DMS79 (cell line): ENCODE measurements around the gene SSMEM1.
A peak's percentile ranks its signal among the peaks of the same experiment; 100 is the strongest.
"Not testable (repeated sequence)": the region's sequence is repeated elsewhere in the genome, so short reads cannot be mapped to it uniquely, and the experiment has no call there.

Source experiments
- DNase-seq: peaks from one replicate; lab custom pipeline; 2025; lab: John Stamatoyannopoulos, UW

SSMEM1 gene, protein sequence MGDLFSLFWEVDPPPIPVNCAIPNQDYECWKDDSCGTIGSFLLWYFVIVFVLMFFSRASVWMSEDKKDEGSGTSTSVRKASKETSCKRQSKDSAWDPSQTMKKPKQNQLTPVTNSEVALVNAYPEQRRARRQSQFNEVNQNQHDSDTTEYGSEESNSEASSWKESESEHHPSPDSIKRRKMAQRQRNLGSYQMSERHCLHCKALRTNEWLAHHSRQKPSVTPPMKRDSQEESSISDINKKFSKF

DNA sequence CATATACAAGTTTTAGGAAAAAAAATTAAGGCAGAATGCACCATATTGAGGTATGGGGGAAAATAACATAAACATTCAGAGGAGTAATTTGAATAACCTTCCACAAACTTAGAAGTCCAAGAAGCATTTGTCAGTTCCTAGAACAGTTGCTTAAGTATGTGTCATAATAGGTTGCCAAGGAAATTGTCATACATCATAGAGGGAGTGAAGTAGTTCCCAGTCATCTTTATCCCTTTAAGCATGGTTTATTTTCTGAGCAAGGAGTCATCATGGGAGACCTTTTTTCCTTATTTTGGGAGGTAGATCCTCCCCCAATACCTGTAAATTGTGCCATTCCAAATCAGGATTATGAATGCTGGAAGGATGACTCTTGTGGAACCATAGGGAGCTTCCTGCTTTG lies at the start of gene SSMEM1:
Gene SSMEM1, plus strand, starts transcription at position 219 of the 400 bp plus-strand sequence. Its CDS starts 51 bp downstream, at position 270.
- no peak for DNase-seq

DNA sequence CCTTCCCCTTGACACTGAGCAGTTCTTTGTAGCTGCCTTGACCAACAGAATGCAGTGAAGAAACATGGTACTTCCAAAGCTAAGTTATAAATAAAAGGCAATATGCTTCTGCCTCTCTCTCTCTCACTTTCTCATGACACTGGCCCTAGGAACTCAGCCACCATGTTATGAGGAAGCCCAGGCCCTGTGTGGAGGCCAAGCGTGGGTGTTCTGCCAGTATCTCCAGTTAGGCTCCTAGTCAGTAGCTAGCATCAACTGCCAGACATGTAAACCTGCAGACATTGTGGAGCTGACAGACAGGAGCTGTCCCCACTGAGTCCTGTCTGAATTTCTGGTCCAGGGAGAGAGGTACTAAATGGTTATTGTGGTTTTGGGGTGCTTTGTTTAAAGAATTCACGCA lies 47.6 kb upstream of the SSMEM1 start:
- no peak for DNase-seq

DNA sequence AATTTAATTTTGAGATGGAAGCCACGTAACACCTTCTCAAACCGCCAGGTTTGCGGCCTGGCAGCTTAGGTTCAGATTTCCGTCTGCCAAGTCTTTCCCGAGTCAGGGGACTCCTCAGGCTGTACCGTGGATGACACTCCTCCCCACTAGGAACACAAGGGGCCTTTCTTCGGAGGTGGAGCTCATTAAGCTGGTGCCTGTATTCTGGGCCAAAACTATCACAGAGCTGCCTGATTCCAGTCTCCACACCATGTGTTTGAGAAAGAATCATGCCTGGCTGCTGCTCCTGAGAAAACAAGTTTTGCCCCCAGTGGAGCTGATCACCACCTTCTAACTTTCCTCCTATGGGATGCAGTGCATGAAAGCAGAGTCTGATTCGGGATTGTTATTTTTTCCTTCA lies 47.2 kb upstream of the SSMEM1 start:
- no peak for DNase-seq

DNA sequence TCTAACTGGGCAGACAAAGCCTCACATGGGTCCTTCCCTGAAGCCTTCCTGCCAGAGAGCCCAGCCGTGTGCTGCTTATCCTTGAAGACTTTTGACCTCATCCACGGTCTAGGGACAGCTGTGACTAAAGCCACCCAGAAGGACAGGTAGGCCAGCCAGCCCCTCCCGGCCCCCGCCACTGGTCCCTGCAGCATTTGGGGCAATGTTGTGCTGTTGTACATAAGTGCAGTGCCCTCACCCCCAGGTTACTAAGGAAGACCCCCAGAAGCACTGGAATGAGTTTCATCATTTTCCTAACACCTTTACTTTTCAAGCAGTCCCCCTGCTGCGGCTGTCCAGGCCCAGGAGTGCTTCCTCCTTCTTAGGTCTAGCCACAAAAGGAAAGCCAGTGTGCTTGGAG lies 45.5 kb upstream of the SSMEM1 start:
- no peak for DNase-seq

DNA sequence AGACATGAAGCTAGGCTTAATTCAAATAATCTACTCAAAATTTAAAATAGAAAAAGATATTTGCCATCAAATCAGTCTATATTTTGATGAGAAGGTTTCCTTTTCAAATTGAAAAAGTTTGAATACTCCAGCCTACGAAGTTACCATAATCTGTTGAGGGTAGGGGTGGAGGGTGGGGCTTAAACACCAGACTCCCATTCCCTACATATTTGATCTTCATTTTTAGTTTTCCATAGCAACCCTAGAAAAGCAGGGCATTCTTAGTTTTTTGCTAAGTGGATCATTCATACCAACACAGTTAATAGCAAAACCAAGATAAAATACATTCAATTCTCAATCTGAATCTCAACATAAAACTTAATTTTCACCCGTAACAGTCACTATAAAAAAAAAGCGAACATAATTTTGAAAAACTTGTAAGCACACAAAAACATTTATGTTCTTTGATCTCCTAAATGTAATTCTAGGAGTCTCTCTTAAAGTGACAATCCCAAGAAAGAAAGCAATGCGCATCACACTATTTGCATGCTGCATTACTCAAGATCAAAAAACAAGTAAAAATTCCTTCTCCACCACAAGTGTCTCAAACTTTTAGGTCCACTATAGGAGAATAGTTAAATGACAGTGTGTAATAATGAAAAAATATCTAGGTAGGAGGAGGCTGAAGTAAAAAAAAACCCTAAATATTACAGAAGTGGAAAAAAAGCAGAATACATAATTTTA lies 33.3 kb upstream of the SSMEM1 start:
- no peak for DNase-seq

DNA sequence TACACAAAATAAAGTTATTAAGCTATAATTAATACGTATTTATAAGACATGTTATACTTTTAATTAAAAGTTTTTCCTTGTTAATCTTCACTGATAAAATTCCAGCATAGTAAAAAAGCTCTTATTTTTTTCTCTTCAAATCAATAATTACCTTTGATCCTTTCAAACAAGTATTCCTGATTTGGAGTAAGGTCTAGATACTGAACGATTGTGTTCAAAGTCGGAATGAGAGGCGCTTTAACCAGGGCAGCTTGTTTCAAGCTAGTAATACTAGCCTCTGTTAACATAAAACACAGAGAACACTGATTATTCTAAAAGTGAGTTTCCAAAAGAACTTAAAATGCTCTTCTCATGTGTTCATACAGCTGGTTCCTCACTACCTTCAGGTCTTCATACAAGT lies 29.4 kb upstream of the SSMEM1 start:
- no peak for DNase-seq

DNA sequence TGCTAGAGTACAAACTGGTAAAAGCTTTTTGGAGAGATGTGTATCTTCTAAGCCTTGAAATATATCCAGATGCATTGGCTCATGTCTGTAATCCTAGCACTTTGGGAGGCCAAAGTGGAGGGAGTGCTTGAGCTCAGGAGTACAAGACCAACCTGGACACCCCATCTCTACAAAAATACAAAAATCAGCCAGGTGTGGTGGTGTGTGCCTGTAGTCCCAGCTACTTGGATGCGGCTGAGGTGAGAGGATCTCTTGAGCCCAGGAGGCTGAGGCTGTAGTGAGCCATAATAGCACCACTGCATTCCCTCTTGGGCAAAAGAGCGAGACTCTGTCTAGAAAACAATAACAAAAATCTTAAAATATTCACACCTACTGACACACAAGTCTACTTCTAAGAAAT lies 28.0 kb upstream of the SSMEM1 start:
- DNase-seq: no peak

DNA sequence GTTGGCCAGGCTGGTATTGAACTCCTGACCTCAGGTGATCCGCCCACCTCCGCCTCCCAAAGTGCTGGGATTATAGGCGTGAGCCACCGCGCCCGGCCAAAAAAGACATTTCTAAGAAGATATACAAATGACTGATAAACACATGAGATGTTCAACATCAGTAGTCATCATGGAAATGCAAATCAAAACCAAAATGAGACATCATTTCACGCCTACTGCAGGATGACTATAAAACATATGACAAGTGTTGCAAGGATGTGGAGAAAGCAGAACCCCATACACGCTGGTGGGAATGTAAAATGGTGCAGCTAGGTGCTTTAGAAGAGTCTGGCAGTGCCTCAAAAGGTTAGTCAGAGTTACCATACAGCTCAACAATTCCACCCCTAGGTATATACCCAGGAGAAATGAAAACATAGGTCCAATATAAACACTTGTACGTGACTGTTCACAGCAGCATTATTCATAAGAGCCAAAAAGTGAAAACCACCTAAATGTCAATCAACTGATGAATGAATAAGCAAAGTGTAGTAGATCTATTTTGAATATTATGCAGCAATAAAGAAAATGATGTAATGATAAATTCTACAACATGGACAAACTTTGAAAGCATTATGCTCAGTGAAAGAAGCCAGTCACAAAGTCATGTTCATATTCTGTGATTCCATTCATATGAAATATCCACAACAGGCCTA lies 26.9 kb upstream of the SSMEM1 start:
- no peak for DNase-seq

DNA sequence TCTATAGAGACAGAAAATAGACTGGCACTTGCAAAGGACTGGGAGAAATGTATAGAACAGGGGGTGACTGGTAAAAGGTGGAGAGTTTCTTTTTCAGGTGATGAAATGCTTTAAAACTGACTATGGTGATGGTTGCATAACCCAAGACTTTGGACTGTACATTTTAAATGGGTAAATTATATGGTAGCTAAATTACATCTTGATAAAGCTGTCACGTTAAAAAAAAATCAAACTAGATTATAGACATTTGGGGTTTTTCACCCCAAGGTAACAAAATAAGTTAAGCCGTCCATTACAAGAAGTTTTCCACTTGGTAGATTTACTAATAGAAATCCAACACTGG lies 26.4 kb upstream of the SSMEM1 start:
- no peak for DNase-seq

DNA sequence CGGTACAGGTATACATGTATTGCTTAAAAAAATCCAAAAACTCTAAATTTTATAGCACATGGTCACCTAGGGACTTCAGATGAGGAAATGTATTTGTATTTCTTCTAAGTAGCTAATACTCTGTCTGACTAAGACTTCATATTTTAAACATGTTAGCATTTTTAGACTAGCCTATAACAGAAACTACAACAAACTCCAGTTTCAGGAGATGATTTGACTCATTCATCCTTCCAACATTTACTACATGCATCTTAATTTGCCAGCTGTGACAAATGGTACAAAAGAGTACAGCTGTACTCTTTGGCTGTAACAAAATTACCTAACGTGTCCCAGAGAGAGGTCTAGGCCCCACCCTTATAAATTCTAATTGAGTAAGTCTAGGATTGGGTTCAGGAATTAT lies 24.7 kb upstream of the SSMEM1 start:
- no peak for DNase-seq

DNA sequence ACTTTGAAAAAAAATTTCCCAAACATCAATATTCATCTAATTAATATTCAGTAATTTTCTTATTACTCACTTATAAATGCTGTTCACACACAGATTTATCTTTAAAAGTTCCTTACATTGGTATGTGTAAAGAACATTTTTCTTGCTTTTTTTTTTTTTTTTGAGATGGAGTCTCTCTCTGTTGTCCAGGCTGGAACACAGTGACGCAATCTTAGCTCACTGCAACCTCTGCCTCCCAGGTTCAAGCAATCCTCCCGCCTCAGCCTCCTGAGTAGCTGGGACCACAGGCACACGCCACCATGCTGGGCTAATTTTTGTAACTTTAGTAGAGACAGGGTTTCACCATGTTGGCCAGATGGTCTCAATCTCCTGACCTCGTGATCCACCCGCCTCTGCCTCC lies 23.3 kb upstream of the SSMEM1 start:
- DNase-seq: not testable (repeated sequence)

DNA sequence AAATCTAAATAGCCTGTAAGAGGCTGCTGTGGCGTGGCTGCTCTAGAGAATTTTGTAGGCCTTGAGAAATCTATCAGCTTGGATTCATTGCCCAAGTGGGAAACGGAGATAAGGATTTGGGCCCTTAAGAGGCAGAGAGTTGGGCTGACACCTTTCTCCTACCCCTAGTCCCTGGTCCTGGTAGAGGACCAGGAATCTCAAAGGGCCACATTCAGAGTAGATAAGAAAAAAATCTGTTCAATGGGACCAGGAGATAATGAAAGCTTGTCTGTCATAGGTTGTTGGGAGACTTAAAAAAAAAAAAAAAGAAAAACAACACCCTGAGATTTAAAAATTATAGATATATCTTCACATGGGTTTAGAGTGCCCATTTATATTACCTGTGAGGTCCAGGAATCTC lies 20.3 kb upstream of the SSMEM1 start:
- DNase-seq: no peak

DNA sequence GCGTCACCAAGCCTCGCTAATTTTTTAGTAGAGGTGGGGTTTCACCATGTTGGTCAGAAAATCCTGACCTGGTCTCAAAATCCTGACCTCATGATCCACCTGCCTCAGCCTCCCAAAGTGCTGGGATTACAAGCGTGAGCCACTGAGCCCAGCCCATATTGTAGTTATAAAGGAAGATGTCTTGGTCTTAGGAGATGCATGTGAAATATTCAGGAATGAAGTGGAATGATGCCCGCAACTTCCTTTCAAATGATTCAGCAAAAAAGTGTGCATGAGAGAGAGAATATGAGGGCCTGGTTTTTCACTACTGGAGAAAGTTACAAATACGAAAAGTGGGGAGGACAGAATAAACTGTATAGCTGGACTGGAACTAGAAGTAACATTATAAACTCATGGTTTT lies 18.3 kb upstream of the SSMEM1 start:
- DNase-seq: no peak

DNA sequence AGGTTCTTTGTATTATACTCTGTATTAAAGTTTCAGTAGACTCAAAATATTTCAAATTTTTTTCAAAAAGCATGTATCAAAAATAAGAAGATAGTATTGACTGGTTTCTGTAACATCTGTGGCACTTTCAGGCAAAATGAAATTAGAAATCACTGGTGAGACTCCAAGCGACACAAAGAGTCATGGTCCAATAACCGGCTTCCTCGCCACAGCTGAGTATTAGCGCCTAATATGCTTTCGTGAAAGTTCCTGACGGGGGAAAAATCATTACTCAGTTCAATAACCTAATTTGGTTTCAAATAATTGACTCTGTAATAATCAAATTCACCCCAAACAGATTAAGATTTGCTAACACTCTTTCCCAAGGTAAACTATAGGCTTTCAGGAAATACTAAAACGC lies 15.9 kb upstream of the SSMEM1 start:
- no peak for DNase-seq

DNA sequence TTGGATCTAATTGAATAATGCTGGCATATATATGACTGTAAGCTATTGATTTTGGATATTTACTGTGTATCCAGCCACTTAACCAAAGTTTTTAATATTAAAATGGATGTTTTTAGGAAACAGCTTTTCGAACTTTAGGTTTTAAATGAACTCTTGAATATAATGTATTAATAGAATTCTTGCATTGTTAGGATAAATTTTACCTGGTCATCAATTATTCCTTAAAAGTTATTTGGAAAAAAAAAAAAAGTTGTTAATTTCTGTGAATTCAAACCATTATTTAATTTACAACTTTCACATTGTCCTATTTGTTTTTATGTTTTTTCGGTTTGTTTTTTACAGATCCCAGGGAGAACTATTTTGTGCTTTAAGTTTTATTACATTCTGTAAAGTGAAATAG lies 12.3 kb upstream of the SSMEM1 start:
- DNase-seq: no peak

DNA sequence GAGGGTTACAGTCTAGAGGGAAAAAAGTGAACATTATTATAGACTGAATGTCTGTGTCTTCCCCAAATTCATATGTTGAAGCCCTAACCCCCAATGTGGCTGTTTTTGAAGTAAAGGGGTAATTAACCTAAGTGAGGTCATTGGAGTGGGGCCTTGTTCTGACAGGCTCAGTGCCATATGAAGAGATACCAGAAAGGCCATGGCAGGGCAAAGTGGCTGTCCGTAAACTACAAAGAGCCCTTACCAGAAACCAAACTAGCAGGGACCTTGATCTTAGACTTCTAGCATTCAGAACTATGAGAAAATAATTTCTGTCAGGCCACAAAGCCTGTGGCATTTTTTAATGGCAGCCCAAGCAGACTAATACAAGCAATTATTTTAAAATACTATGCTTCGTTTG lies 11.2 kb upstream of the SSMEM1 start:
- no peak for DNase-seq

DNA sequence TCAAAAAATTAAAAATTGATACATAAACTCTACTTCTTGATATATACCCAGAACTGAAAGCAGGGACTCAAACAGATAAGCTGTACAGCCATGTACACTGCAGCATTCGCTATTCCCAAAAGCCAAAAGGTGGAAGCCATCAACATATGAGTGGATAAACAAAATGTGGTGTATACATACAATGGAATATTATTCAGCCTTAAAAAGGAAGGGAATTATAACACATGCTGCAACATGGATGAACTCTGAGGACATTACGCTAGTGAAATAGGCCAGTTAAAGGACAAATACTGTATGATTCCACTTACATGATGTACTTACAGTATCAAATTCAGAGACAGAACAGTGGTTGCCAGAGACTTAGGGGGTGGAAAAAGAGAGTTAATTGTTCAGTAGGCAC lies 10.6 kb upstream of the SSMEM1 start:
- DNase-seq: no peak

DNA sequence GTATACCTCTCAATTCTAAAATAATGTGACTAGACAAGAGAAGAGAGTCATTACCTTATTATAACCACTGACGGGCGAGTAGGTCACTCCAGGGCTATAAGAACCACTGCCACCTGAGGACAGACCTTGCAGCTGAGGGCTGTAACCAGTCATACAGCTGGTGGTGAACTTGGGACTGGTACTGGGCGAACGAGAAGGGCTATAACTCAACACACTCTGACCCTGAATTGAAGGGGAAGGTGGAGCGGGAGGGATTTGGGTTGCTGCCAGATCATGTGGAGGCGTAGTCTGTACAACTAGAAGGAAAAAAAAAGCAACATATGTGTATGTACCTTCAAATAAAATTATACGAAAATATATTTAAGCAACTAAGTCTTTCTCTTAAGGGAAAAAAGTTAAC lies 5.9 kb upstream of the SSMEM1 start:
- DNase-seq: no peak

DNA sequence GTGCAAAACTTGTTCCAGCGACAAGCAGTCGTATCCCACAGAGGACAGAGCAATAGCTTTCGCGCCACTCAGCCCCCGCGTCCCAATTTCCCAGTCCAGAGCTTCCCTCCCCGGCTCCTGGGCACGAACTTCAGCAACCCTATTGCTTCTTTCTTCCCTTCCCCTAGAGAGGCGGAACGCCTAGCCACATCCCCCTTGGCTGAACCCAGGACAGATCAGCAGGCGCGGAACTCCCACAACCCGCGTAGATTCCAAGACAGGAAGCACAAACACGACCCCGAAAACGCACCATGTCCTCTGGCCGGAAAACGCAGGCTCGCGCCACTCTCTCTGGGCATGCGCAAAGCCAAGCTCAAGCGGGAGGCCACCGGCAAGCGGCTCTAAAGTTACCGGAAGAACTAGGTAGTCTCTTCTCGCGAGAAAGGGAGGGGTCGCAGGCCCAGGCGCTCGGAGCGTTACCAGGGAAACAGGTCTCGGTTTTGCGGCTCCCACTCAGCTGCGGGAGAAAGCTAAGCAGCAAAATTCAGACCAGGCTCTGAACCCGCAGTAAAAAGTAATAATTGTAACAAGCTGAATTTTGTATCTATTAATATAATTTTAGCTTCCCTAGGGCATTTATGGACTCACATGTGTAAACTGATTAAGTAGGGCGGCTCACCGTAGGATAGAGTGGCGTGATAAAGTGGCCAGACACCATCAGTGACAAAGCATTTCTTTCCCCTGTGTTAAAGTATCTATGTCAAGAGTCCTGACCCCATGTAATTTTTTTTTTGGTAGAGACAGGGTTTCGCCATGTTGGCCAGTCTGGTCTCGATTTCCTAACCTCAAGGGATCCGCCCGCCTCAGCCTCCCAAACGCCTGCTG lies 2.3 kb upstream of the SSMEM1 start, which contains the start of gene TMEM209:
Gene TMEM209, minus strand, starts transcription at position 323 of the 864 bp plus-strand sequence. Its CDS starts 31 bp downstream, at position 292.
- peak; percentile 98 for DNase-seq

DNA sequence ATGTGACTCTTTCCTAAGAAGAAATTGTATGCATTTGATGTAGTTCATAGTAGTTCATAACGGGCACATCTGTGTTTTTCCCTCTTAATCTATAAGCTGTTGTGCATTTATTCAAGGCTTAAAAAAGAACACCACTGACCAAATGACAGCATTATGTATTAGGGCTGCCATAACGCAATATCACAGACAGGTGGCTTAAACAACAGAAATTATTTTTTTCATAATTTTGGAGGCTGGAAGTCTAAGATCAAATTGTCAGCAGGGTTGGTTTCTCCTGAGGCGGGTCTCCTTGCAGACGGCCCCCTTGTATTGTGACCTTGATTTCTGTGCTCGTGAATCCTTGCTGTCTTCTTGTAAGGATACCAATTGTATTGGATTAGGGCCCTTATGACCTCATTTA lies 627 bp upstream of the SSMEM1 start:
- DNase-seq: no peak

DNA sequence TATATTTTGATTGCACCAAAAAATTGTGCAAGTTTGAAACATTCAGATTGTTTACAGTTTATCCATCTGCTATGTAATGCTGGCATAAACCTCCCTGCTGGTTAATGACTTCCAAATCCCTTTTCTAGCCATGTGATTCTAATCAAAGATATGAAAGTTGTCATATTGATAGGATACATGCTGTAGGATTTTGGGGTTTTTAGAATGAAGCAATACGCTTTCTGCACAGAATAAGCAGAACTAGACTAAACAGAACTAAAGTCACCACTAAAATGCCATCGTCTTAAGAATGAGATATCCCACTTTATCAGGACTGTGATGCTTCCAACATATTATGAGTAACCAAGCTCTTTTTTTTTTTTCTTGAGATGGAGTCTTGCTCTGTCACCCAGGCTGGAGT lies 856 bp downstream of the SSMEM1 start:
- no peak for DNase-seq

DNA sequence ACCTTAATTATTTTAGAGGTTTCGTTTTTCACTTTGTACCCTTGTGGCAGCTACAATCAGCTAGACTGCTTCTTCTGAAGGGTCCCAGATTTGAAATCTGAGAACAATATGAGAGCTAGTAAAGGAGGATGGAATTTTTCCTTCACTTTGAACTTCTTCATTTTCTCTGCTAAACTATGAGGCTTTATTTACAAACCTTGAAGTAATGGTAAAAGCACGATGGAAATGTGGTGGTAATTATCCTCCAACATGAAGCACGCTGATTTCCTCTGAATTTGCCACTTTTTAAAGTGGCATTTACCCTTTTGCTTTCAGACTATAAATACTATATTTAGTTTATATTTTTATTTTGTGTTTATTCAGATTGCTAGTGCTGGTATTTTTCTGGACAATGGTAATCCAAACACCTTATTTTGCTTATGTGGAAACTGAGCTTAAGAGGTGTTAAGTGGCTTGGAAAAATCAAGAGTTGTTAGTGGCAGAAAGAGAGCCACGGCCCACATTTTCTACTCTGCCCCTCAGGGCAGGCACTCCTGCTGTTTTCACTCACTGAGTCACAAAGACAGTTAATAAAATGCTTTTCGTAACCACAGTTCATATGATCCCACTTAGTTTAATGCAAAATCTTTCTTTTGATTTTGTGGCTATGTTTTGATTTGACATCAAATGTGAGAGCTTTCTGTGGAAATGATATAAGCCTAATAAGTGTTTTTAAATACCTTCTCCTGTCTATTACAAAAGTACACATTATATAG lies 2.7 kb downstream of the SSMEM1 start:
- DNase-seq: no peak
